Endodermal cell (in vitro differentiated cells): ENCODE measurements around the gene KRTAP12-1. TPM values are rescaled to one million over a fixed set of nuclear protein-coding genes. Genes with fewer than 3 reads are reported as not detected.
A peak's percentile ranks its signal among the peaks of the same experiment; 100 is the strongest.

Experiments used
- DNase-seq: peaks from one replicate; pipeline ENCODE4 v3.0.0-alpha.2; 2017
- H3K27ac ChIP-seq: 2 replicates; pipeline ENCODE4 v1.5.1; 2013; ENCODE audit warnings: mild to moderate bottlenecking, low read depth, low read length, moderate library complexity
- H3K27me3 ChIP-seq: 2 replicates; pipeline ENCODE4 v1.6.1; 2013; ENCODE audit warnings: mild to moderate bottlenecking, low read length, moderate library complexity; ENCODE audit not compliant: insufficient read depth, control insufficient read depth, poor library complexity, severe bottlenecking
- H3K36me3 ChIP-seq: 2 replicates; pipeline ENCODE4 v1.7.0; 2013; ENCODE audit warnings: mild to moderate bottlenecking, low read length, moderate library complexity; ENCODE audit not compliant: control insufficient read depth, insufficient read depth
- H3K4me1 ChIP-seq: one replicate; pipeline ENCODE4 v1.7.0; 2013; ENCODE audit warnings: low read length; ENCODE audit not compliant: control insufficient read depth, insufficient read depth
- H3K4me3 ChIP-seq: 2 replicates; pipeline ENCODE4 v1.5.1; 2013; ENCODE audit warnings: mild to moderate bottlenecking, low read length, moderate library complexity
- H3K9ac ChIP-seq: 2 replicates; pipeline ENCODE4 v1.6.1; 2013; ENCODE audit warnings: mild to moderate bottlenecking, low read length, moderate library complexity; ENCODE audit not compliant: poor library complexity, severe bottlenecking; ENCODE audit errors: extremely low read depth
- H3K9me3 ChIP-seq: 2 replicates; pipeline ENCODE4 v1.6.1; 2013; ENCODE audit warnings: mild to moderate bottlenecking, low read length, moderate library complexity; ENCODE audit not compliant: control insufficient read depth
- H3K27ac Mint-ChIP-seq: 2 replicates; pipeline ENCODE4 v1.8.0; 2020; ENCODE audit warnings: mixed read lengths
- H3K27me3 Mint-ChIP-seq: 2 replicates; pipeline ENCODE4 v1.8.0; 2021; ENCODE audit warnings: mild to moderate bottlenecking, mixed read lengths; ENCODE audit not compliant: insufficient read depth
- H3K36me3 Mint-ChIP-seq: 2 replicates; pipeline ENCODE4 v1.8.0; 2020; ENCODE audit warnings: low read depth, mixed read lengths
- H3K4me1 Mint-ChIP-seq: 2 replicates; pipeline ENCODE4 v1.8.0; 2020; ENCODE audit warnings: mixed read lengths
- H3K4me3 Mint-ChIP-seq: 2 replicates; pipeline ENCODE4 v1.8.0; 2020; ENCODE audit warnings: mild to moderate bottlenecking, moderate library complexity, mixed read lengths
- H3K9me3 Mint-ChIP-seq: 2 replicates; pipeline ENCODE4 v1.8.0; 2020; ENCODE audit warnings: mild to moderate bottlenecking, mixed read lengths
- CTCF ChIP-seq: fragments of 200-600 bp; sonication (generic); conservative IDR thresholded peaks from 2 replicates; pipeline ENCODE4 v1.5.0; 2021; ENCODE audit warnings: antibody characterized with exemption, mild to moderate bottlenecking
- WGBS, 2 experiments: methylation state at CpG; one replicate each; pipeline versions ENCODE4 v1.1.5 to v1.1.7; 2013; ENCODE audit warnings: missing lambda C conversion rate in 2 of 2, mixed read lengths in 1 of 2; ENCODE audit not compliant: insufficient coverage in 1 of 2, insufficient read length in 1 of 2; 5-methylcytosine and 5-hydroxymethylcytosine counted together
- total RNA-seq, 2 donors: library from RNA; stranded (reverse); fragmentation: NEBNext Ultra II Directional in 1 of 2; extraction: Animal tissue kit (Norgen Biotek cat#: 25700) in 1 of 2; gene quantifications; 2 replicates in 1 of 2; 3 replicates in 1 of 2; pipeline ENCODE4 v1.2.1, GENCODE V29; 2021

The KRTAP12-1 gene
- total RNA-seq, 2 donors from 2014 or later, result not detected

- Mint-ChIP-seq H3K27me3 (peaks cover 19% of the 10 kb centered on the region), H3K27ac (peak overlapping the region; percentile 36)
- 88% methylated on average over 8 of the region's 8 CpGs for WGBS, 2 experiments
These were observed 13.7 kb upstream of the KRTAP12-1 start for GRCh38 chr21:44695641-44696040.

DNA sequence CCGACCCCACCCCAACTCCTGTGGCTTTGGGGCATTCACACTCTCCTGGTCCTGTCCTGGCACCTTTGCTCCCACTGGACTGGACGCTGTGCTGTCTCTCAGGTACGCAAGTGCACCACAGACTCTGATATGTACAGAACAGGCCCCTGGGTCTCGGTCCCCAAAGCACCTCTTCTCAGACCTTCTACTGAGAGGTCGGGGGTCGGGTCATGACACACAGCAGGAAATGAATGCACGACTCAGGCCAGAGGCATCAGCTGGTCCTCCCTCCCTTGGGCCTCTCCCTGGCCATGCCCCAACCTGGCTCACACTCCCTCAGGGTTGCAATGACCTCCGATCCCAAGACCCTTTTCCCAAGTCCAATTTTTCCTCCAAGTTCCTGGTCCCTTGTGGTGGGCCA lies 13.2 kb upstream of the KRTAP12-1 start:
- DNase-seq, result no peak
- Histone ChIP-seq H3K4me3 (no peak overlapping the region), H3K27me3 (no peaks in the 10 kb centered on the region), H3K4me1 (peaks cover 3% of the 10 kb centered on the region), H3K36me3 (no peaks in the 10 kb centered on the region), H3K9ac (no peak overlapping the region), H3K27ac (no peak overlapping the region), H3K9me3 (peaks cover 21% of the 10 kb centered on the region)
- H3K9me3 Mint-ChIP-seq, result peaks cover 17% of the 10 kb centered on the region
- H3K4me1 Mint-ChIP-seq, result peaks cover 39% of the 10 kb centered on the region
- H3K27me3 Mint-ChIP-seq, result peaks cover 19% of the 10 kb centered on the region
- 81 to 83% methylated on average over 7 to 8 of the region's 8 CpGs for WGBS, 2 experiments
- H3K27ac Mint-ChIP-seq, result no peak overlapping the region
- no peak overlapping the region for H3K4me3 Mint-ChIP-seq
- no peak for TF ChIP-seq CTCF
- H3K36me3 Mint-ChIP-seq, result peaks cover 4% of the 10 kb centered on the region

More at GRCh38 chr21:44695641-44696040, 13.7 kb upstream of the KRTAP12-1 start:
- DNase-seq, result no peak
- no peak overlapping the region for H3K27ac ChIP-seq
- peaks cover 17% of the 10 kb centered on the region for H3K9me3 Mint-ChIP-seq
- H3K4me1 ChIP-seq, result peaks cover 3% of the 10 kb centered on the region
- H3K9me3 ChIP-seq, result peaks cover 21% of the 10 kb centered on the region
- H3K36me3 Mint-ChIP-seq, result peaks cover 4% of the 10 kb centered on the region
- no peak overlapping the region for H3K4me3 ChIP-seq
- no peaks in the 10 kb centered on the region for H3K36me3 ChIP-seq
- H3K27me3 ChIP-seq, result no peaks in the 10 kb centered on the region
- H3K4me3 Mint-ChIP-seq, result no peak overlapping the region
- H3K4me1 Mint-ChIP-seq, result peaks cover 35% of the 10 kb centered on the region
- H3K9ac ChIP-seq, result no peak overlapping the region
- no peak for TF ChIP-seq CTCF

GRCh38 chr21:44694776-44695175 lies 12.8 kb upstream of the KRTAP12-1 start:
- Histone ChIP-seq H3K27me3 (no peaks in the 10 kb centered on the region), H3K9ac (no peak overlapping the region), H3K36me3 (no peaks in the 10 kb centered on the region), H3K9me3 (peaks cover 21% of the 10 kb centered on the region), H3K4me1 (peaks cover 3% of the 10 kb centered on the region), H3K4me3 (no peak overlapping the region), H3K27ac (no peak overlapping the region)
- Mint-ChIP-seq H3K9me3 (peaks cover 17% of the 10 kb centered on the region), H3K36me3 (peaks cover 4% of the 10 kb centered on the region), H3K4me3 (no peak overlapping the region), H3K27ac (no peak overlapping the region), H3K4me1 (peaks cover 43% of the 10 kb centered on the region), H3K27me3 (peaks cover 19% of the 10 kb centered on the region)
- DNase-seq, result no peak
- WGBS, 2 experiments, result 86 to 87% methylated on average over 8 to 11 of the region's 11 CpGs
- TF ChIP-seq CTCF, result no peak
